CD4-positive, alpha-beta T cell treated with Interleukin-17A for 1 hour (primary cell): ENCODE measurements around the gene GRHL3.

Source experiments
- DNase-seq: peaks from one replicate; pipeline ENCODE4 v3.0.0-alpha.2; 2020

Gene GRHL3

GRCh38 chr1:24318615-24319311 lies 394 bp upstream of the GRHL3 start:
- no peak for DNase-seq

DNA sequence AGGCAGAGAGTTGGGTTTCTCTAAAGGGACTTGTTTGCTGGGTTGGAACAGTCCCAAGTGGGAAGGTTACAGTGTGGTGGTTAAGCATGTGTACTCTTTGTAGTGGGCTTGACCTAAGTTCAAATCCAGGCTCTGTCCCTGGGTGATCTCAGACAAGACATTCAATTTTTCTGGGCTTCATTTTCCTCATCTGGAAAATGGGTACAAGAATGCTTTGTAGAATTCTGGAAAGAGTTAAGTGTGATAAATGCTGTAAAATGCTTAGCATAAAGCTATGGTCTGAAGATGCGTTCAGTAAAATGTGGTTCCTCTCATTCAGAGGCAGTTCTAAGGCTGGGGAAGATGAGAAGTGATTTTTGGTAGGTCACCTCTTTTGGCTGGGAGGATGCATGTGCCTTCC lies 805 bp downstream of the GRHL3 start:
- DNase-seq = no peak

GRCh38 chr1:24321126-24321525 lies 2.0 kb downstream of the GRHL3 start:
- no peak for DNase-seq

DNA sequence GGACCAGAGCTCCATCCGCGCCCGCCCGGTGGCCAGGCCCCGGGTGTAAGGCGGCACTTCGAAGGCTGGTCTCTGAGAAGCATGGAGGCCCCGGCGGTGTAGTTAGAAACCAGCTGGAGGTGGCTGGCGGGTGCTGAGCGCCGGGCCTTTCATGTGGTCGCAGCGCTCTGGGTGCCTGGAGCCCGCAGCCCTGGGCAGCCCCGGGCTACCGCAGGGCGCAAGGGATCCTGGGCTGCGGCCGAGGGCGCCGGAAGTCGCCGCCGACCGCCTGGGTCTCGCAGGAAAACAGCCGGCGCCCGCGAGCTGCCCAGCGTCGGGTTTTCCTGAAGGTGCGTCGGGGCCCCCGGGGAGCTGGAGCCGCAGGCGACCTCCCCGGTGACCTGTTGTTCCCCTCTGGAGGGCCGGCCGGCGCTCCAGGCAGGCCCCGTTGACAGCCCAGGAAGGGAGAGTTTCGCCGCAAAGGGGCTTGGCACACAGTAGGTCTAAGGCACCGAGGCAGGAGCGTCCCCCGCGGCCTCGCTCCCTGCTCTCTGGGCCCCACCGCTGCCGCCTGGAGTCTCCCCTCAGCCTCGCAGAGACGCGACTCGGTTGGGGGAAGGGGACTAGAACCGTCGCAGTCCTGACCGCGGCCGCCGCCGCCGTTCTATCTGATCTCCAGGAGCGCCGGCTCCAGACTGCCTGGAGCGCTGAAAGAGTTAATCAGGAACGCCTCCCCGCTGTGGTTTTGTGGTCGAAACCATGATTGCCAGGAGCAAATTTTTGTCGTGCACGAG lies 2.7 kb downstream of the GRHL3 start:
- peak; percentile 70 for DNase-seq

- no peak for DNase-seq
Measured at GRCh38 chr1:24322470-24323177, 3.5 kb downstream of the GRHL3 start.

GRCh38 chr1:24323281-24323680 lies 4.1 kb downstream of the GRHL3 start:
- DNase-seq = no peak

GRCh38 chr1:24324903-24325302 lies 5.7 kb downstream of the GRHL3 start:
- no peak for DNase-seq

GRCh38 chr1:24325587-24326449 lies 6.7 kb downstream of the GRHL3 start:
- no peak for DNase-seq

DNA sequence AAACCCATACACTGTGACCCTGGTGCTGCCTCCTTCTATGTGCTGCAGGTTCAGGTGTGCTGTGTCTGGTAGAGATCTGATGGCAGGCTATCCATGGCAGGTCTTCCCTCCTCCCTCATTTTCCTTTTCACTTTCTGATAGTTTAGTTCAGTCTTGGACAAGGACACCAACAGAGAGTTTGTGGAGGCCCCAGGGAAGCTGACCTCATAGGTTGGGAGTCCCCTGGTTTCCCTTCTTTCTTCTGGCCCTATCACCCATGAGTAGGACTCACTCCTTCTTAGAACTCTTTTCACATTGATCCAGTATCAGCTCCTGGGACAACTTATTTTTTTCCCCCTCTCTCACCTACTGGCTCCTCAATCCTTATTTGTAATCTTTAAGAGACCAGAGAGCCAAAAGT lies 8.3 kb downstream of the GRHL3 start:
- no peak for DNase-seq

DNA sequence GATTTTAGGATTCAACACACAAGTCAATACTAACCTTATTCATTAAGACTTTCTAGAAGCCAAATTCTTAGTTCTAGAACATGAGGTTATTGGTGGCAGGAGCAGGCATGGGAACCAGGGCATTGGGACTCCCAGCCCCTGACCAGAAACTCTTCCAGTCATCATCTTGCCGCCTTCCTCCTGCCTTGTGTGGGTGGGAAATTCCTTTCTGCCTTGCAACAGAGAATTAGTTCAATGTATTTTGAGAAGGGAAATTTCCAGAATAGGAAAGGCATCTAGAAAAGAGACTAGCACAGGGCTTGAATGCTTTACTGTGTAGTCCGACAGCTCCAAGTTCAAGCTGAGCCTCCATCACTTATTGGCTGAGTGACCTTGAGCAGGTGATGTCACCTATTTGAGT lies 8.7 kb downstream of the GRHL3 start:
- no peak for DNase-seq

DNA sequence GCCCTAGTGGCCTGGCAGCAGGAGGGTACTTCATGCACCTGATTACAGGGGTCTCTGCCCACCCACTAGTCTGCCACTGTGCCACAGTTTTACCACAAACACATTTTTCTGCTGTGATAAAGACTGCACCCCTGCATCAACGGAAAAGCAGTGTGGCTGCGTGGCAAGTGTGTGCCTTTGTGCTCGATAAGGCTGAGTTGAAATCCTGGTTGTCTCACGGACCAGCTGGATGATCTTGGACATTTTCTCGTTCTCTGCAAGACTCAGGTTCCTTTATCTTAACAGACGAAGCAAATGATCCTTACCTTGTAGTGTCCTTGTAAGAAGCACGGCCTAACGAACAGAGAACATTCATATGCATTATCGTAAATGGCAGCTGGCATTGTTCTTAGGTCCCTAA lies 10.2 kb downstream of the GRHL3 start:
- DNase-seq = no peak

DNA sequence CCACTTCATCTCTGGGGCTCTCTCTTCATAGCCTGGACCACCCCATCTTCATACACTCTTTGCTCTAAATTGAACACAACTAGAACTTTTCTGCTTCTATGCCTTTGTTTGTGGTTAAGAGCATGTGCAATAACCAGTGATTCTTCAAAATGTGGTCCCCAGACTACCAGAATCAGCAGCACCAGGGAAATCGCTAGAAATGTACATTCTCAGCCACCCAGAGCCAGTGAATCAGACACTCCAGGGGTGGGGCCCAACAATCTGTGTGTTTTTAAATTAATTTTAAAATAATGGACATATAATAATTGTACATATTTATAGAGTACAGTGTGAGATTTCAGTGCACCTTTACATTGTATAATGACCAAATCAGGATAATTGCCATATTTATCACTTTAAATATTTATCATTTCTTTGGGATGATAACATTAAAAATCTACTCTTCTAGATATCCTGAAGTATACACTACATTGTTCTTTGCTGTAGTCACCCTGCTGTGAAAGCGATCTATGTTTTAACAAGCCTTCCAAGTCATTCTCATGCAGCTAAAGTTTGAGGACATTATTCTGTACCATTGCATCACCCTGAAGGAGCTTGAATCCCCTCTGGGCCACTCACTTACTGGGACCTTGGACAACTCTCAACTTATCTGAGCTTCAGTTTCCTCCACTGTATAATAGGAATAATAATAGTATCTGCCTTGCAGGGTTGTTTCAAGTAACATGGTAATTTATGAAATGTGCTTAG lies 10.8 kb downstream of the GRHL3 start:
- no peak for DNase-seq

DNA sequence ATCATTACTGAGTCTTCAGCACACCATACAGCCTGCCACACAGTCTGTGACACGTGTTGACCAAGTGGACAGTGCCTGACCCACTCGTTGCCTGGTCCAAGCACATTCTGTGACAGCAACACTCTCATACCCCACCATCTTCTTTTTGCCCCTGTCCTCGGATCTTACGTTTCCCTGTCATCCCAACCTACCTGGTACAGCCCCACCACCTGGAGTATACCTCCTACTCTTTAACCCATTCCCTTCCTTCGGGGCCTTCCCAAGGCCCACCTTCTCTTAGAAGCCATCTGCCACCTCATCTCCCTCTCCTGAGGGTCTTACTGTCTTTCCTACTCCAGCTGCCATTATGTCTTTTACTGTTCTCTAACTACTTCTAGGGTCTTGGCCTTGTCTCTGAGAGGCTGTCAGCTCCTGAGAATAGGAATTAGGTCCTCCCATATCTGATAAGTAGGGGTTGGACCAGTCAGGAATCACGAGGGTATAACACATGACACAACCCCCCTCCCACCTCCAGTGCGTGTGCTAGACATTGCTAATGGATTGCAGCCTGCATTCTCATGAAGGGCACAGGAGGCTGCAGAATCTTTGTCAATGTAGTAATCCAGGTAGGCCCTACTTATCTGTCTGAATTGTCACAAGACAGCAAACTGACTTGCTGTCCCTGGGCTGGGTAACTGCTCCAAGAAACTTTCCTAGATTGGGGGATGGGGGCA lies 13.0 kb downstream of the GRHL3 start:
- no peak for DNase-seq

- no peak for DNase-seq
Measured at GRCh38 chr1:24336075-24336474, 16.9 kb downstream of the GRHL3 start.

GRCh38 chr1:24337455-24337854 lies 18.3 kb downstream of the GRHL3 start:
- no peak for DNase-seq

GRCh38 chr1:24338447-24338846 lies 19.3 kb downstream of the GRHL3 start:
- no peak for DNase-seq

DNA sequence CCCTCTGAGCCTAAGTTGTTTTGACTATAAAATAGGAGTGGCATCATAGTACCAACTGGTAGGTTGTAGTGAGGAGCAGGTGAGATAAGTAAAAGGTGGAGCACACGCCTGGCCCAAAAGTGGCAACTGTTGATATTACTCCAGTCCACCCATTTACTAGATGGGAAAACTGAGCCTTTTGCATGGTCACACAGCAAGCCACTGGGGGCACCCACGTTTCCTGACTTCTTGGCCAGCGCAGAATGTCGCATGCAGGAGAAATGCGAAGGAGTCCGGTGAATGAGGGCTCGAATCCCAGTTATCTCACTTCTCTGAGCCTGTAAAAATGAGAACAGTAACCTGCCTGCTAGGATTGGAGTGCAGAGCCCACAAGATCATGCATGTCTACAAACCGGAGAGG lies 20.8 kb downstream of the GRHL3 start:
- DNase-seq = no peak

DNA sequence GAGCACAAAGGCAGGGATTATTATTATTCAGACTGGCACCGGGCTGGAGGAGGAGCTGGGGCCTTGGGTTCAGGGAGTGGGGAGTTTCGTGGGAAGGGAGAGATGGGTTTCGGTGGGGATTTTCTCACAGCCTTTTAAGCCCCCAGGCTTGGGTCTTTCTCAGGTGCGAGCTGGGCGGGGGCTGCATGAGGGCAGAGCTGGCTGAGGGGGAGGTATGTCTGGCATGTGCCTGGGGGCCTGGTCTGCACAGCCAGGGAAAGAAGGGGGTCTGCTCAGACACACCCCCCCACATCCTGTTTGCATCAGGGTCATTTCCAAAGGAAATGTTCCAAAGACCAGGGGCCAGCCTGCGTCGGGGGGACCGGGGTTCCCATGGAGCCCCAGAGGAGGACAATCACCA lies 21.6 kb downstream of the GRHL3 start:
- DNase-seq = no peak

GRCh38 chr1:24341260-24341659 lies 22.1 kb downstream of the GRHL3 start:
- DNase-seq = no peak

DNA sequence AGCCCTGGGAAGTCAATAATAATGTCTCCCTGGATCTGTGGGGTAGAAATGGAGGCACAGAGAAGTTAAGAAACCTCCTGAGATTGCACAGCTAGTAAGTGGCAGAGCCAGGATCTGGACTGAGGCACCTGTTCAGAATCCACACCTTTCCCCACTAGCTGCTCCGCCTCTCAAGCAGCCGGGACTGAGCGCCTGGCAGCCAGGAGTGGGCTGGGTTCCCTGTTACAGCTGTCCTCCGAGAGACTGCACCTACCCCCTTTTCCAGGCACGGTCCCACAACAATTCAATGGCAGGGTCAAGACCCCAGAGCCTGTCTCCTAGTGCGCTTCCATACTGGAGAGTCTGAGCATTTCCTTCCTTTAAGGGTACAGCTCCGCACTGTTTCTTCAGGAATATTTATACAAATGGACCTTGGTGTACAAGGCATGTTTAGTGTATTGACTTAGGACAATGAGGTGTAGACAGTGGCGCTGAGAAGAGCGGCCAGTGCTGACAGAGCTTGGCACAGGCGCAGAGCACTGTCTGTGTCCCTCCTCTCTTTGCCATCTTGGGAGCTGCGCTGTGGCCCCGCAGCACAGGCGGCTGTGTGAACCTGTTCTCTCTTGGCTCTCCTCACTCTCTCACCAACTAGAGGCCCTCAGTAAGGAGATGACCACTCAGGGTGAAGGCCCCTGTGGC lies 24.4 kb downstream of the GRHL3 start:
- no peak for DNase-seq
